ENCODE data around the gene ADGRL3. TPM values are rescaled to one million over a fixed set of nuclear protein-coding genes. Genes with fewer than 3 reads are reported as not detected.

The ADGRL3 gene
- polyA plus RNA-seq, 2 donors, result 0.12 to 0.20 TPM

DNA sequence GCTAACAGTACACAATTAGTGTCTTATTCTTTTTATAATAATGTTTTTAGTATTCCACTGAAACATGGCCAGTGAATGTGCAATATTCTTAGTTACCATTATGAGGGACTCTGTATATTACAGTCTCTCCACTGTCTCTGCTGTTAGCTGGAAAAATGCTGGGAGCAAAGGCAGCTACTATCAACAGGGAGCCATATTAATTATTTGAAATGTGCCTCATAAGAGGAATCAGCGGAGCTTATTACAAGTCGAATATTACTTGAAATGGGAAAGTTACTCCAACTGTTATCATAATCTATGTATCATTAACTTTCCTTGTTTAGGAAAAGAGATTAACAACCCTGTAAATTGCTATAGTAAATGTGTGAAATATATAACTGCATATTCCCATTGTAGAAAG is 612.0 kb downstream of the ADGRL3 start:
- Histone ChIP-seq H3K27ac (ENCODE audit: low read depth in 2 of 2, low read length in 1 of 2) (no peak overlapping the region), H3K4me1 (ENCODE audit: control insufficient read depth in 2 of 2, insufficient read depth in 2 of 2, low read length in 1 of 2) (no peaks in the 10 kb centered on the region), H3K4me3 (ENCODE audit: low read depth in 1 of 2, low read length in 2 of 2) (no peak overlapping the region), H3K9me3 (ENCODE audit: control insufficient read depth in 2 of 2, insufficient read depth in 1 of 2, low read depth in 1 of 2, low read length in 1 of 2) (peaks cover 0 to 2% of the 10 kb centered on the region in 2 donors), H3K36me3 (ENCODE audit: control insufficient read depth in 2 of 2, insufficient read depth in 2 of 2, low read length in 1 of 2) (no peaks in the 10 kb centered on the region), H3K27me3 (ENCODE audit: control insufficient read depth in 1 of 2, insufficient read depth in 2 of 2, low read length in 2 of 2) (no peaks in the 10 kb centered on the region)
- 71 to 97% methylated on average over 2 of the region's 2 CpGs for WGBS, 2 donors

DNA sequence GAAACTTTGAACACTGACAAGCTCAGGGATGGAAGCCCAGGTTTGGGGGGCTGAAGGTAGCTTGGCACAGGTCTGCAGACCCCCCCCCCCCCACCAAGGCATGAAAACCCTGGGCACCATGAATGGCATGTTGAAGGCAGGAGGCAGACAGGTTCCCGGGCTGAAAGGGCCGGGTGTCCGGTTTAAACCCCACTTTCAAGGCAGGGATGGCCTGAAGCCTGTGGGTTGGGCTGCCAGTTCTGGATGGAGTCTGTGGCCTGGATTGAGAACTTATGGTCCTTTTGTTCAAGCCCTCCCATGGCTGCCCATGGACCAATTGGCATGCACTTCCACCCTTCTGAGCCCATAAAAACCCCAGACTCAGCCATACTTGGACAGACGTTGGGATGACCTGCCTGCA is 616.9 kb downstream of the ADGRL3 start:
- Histone ChIP-seq H3K4me3 (ENCODE audit: low read depth in 1 of 2, low read length in 2 of 2) (no peak overlapping the region), H3K36me3 (ENCODE audit: control insufficient read depth in 2 of 2, insufficient read depth in 2 of 2, low read length in 1 of 2) (no peaks in the 10 kb centered on the region), H3K27me3 (ENCODE audit: control insufficient read depth in 1 of 2, insufficient read depth in 2 of 2, low read length in 2 of 2) (no peaks in the 10 kb centered on the region), H3K9me3 (ENCODE audit: control insufficient read depth in 2 of 2, insufficient read depth in 1 of 2, low read depth in 1 of 2, low read length in 1 of 2) (peaks cover 0 to 5% of the 10 kb centered on the region in 2 donors), H3K4me1 (ENCODE audit: control insufficient read depth in 2 of 2, insufficient read depth in 2 of 2, low read length in 1 of 2) (no peaks in the 10 kb centered on the region), H3K27ac (ENCODE audit: low read depth in 2 of 2, low read length in 1 of 2) (no peak overlapping the region)
- 90 to 95% methylated on average over 4 of the region's 4 CpGs for WGBS, 2 donors

DNA sequence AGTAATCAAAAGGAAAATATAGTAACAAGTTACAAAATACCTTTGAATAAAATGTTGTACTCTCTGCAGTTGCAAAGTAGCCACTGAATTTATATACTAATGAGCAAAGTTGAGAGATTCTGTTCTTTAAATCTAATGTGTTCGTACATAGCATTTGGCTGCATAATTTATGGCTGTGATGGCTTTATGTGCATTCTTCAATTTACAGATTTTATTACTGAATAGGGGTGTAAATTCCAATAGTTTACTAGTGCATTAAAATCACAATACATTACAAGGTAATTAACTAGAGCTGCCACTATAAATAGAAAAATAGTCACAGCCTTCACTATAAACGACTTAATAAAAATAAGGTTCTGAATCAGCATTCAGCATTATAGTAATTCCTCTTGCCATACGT is 620.0 kb downstream of the ADGRL3 start:
- no peak overlapping the region for H3K27ac ChIP-seq (ENCODE audit: low read depth in 2 of 2, low read length in 1 of 2)
- peaks cover 0 to 5% of the 10 kb centered on the region in 2 donors for H3K9me3 ChIP-seq (ENCODE audit: control insufficient read depth in 2 of 2, insufficient read depth in 1 of 2, low read depth in 1 of 2, low read length in 1 of 2)
- H3K4me3 ChIP-seq (ENCODE audit: low read depth in 1 of 2, low read length in 2 of 2), result no peak overlapping the region
- H3K27me3 ChIP-seq (ENCODE audit: control insufficient read depth in 1 of 2, insufficient read depth in 2 of 2, low read length in 2 of 2), result no peaks in the 10 kb centered on the region
- H3K4me1 ChIP-seq (ENCODE audit: control insufficient read depth in 2 of 2, insufficient read depth in 2 of 2, low read length in 1 of 2), result no peaks in the 10 kb centered on the region
- H3K36me3 ChIP-seq (ENCODE audit: control insufficient read depth in 2 of 2, insufficient read depth in 2 of 2, low read length in 1 of 2), result no peaks in the 10 kb centered on the region
- WGBS, 2 donors, result 66 to 82% methylated on average over 3 of the region's 3 CpGs

DNA sequence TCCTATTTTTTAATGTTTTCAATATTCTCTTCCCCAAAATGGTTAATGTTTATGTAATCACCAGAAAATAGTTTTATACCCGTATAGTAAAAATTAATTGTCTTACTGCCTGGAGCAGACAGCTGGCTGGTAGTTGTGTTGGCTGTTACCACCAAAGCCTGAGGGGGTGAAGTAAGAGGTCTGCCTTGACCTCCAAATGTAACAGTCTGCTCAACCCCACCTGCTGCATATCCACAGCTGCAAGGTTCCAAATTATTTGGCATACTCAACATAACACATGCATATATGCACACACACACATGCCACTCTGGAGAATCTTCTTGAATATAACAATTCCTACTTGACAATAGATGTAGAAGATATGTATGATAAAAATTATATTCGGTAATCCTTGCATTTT is 624.3 kb downstream of the ADGRL3 start:
- Histone ChIP-seq H3K9me3 (ENCODE audit: control insufficient read depth in 2 of 2, insufficient read depth in 1 of 2, low read depth in 1 of 2, low read length in 1 of 2) (no peaks in the 10 kb centered on the region), H3K4me1 (ENCODE audit: control insufficient read depth in 2 of 2, insufficient read depth in 2 of 2, low read length in 1 of 2) (no peaks in the 10 kb centered on the region), H3K4me3 (ENCODE audit: low read depth in 1 of 2, low read length in 2 of 2) (no peak overlapping the region), H3K27ac (ENCODE audit: low read depth in 2 of 2, low read length in 1 of 2) (no peak overlapping the region), H3K36me3 (ENCODE audit: control insufficient read depth in 2 of 2, insufficient read depth in 2 of 2, low read length in 1 of 2) (no peaks in the 10 kb centered on the region), H3K27me3 (ENCODE audit: control insufficient read depth in 1 of 2, insufficient read depth in 2 of 2, low read length in 2 of 2) (no peaks in the 10 kb centered on the region)
- WGBS, 2 donors, result 62 to 64% methylated on average over 2 of the region's 2 CpGs

DNA sequence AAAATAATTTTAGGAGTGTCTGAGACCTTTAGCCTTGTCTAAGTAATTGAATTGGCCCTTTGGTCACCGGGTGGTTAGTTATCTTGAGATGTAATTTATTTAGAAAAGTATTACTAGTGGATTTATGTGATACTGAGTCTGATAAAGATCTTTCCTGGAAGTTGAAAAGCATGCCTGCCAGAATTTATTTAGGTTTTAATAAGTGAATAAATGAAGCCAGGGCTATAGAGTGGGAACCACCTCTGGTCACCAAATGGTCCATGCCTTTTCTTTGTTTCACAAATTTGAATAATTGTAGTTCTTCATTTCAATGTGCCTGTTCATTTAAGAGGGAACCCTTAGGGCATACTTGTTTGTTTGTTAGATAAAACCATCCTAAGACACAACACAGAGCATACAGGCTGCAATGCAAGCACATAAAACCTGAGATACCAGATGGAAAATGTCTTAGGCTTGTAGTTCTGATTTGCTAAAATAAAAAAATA is 627.8 kb downstream of the ADGRL3 start:
- 29 to 43% methylated on average over 1 of the region's 1 CpG for WGBS, 2 donors
- H3K27ac ChIP-seq (ENCODE audit: low read depth in 2 of 2, low read length in 1 of 2), result no peak overlapping the region
- no peaks in the 10 kb centered on the region for H3K27me3 ChIP-seq (ENCODE audit: control insufficient read depth in 1 of 2, insufficient read depth in 2 of 2, low read length in 2 of 2)
- no peaks in the 10 kb centered on the region for H3K4me1 ChIP-seq (ENCODE audit: control insufficient read depth in 2 of 2, insufficient read depth in 2 of 2, low read length in 1 of 2)
- no peak overlapping the region for H3K4me3 ChIP-seq (ENCODE audit: low read depth in 1 of 2, low read length in 2 of 2)
- H3K36me3 ChIP-seq (ENCODE audit: control insufficient read depth in 2 of 2, insufficient read depth in 2 of 2, low read length in 1 of 2), result no peaks in the 10 kb centered on the region
- H3K9me3 ChIP-seq (ENCODE audit: control insufficient read depth in 2 of 2, insufficient read depth in 1 of 2, low read depth in 1 of 2, low read length in 1 of 2), result no peaks in the 10 kb centered on the region

DNA sequence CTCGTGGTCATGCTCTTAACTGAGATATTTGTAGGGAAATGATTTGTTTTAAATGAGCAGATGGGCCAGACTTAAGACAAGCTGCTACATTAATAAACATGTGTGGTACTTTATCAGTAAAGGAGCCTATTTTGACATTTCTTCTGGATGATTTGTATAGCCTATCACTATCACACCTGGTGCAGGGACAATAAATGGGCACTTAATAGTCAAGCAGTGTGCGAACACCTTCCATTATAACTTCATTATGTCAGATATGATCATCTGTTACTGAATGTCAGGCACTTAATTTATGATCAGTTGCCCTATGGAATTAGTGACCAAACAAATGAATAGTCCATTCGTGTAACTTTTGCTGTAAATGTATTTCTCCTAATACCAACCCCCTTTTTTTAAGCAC is 628.8 kb downstream of the ADGRL3 start:
- Histone ChIP-seq H3K4me1 (ENCODE audit: control insufficient read depth in 2 of 2, insufficient read depth in 2 of 2, low read length in 1 of 2) (no peaks in the 10 kb centered on the region), H3K27me3 (ENCODE audit: control insufficient read depth in 1 of 2, insufficient read depth in 2 of 2, low read length in 2 of 2) (no peaks in the 10 kb centered on the region), H3K9me3 (ENCODE audit: control insufficient read depth in 2 of 2, insufficient read depth in 1 of 2, low read depth in 1 of 2, low read length in 1 of 2) (no peaks in the 10 kb centered on the region), H3K36me3 (ENCODE audit: control insufficient read depth in 2 of 2, insufficient read depth in 2 of 2, low read length in 1 of 2) (no peaks in the 10 kb centered on the region), H3K27ac (ENCODE audit: low read depth in 2 of 2, low read length in 1 of 2) (no peak overlapping the region), H3K4me3 (ENCODE audit: low read depth in 1 of 2, low read length in 2 of 2) (no peak overlapping the region)
- 75 to 86% methylated on average over 3 of the region's 3 CpGs for WGBS, 2 donors

DNA sequence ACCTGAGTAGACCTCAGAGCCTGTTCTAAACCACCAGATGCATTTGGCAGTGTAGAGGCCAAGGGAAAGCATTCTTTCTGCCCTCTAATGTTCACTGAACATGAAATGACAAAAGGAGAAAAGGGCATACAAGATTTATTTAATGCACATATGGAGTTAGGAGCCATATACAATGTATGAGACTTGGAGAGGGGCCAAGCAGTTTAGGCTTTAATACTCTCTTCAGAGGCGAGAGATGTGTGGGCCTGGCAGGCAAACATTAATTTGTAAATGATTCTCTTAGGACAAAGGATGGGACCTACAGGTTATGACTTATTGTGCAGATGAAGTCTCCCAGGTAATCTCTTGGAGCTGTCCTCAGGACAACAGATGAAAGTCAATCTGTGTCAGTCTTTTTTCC is 631.9 kb downstream of the ADGRL3 start:
- Histone ChIP-seq H3K9me3 (ENCODE audit: control insufficient read depth in 2 of 2, insufficient read depth in 1 of 2, low read depth in 1 of 2, low read length in 1 of 2) (no peaks in the 10 kb centered on the region), H3K27me3 (ENCODE audit: control insufficient read depth in 1 of 2, insufficient read depth in 2 of 2, low read length in 2 of 2) (no peaks in the 10 kb centered on the region), H3K4me1 (ENCODE audit: control insufficient read depth in 2 of 2, insufficient read depth in 2 of 2, low read length in 1 of 2) (no peaks in the 10 kb centered on the region), H3K36me3 (ENCODE audit: control insufficient read depth in 2 of 2, insufficient read depth in 2 of 2, low read length in 1 of 2) (no peaks in the 10 kb centered on the region), H3K4me3 (ENCODE audit: low read depth in 1 of 2, low read length in 2 of 2) (no peak overlapping the region), H3K27ac (ENCODE audit: low read depth in 2 of 2, low read length in 1 of 2) (no peak overlapping the region)
- 38 to 40% methylated on average over 1 of the region's 1 CpG for WGBS, 2 donors

DNA sequence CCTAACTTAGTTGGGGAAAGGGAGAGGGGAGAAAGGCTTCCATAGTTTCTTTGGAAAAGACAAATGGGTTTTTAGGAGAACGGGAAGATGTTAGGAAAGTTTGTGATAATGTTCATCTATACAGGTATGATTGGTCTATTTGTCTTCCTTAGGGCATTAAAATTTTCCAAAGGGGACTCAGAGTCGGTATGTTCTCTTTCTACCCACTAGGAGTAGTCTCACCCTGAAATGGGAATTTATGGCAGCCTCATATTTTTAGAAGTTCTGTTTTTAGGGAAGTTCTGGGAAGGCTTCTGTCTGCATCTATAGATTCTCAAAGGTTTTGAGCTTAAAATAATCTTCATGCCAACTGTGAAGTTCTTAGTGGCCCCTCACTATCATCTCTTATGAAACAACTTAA is 637.3 kb downstream of the ADGRL3 start:
- no peaks in the 10 kb centered on the region for H3K27me3 ChIP-seq (ENCODE audit: control insufficient read depth in 1 of 2, insufficient read depth in 2 of 2, low read length in 2 of 2)
- no peaks in the 10 kb centered on the region for H3K4me1 ChIP-seq (ENCODE audit: control insufficient read depth in 2 of 2, insufficient read depth in 2 of 2, low read length in 1 of 2)
- no peak overlapping the region for H3K27ac ChIP-seq (ENCODE audit: low read depth in 2 of 2, low read length in 1 of 2)
- no peaks in the 10 kb centered on the region for H3K36me3 ChIP-seq (ENCODE audit: control insufficient read depth in 2 of 2, insufficient read depth in 2 of 2, low read length in 1 of 2)
- H3K4me3 ChIP-seq (ENCODE audit: low read depth in 1 of 2, low read length in 2 of 2), result no peak overlapping the region
- H3K9me3 ChIP-seq (ENCODE audit: control insufficient read depth in 2 of 2, insufficient read depth in 1 of 2, low read depth in 1 of 2, low read length in 1 of 2), result no peaks in the 10 kb centered on the region
- 77% methylated on average over 2 of the region's 2 CpGs for WGBS, 2 donors

DNA sequence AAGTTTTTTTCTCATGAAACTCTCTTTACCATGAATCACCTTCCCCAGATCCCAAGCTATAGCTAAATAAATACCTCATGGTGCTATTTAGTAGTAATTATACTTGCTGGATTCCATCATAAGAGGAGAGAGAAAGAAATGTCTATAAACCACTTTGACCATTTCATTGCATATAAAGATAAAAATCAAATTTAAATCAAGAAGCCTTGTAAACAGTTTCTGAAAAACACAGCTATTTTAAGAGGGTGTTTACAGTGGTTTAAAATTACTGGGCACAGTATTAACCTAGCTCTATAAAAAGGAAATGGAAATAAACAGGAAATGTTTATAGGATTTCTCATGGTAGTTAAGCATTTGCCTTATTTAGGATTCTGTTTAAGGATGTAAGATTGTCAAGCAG is 637.9 kb downstream of the ADGRL3 start:
- no peaks in the 10 kb centered on the region for H3K9me3 ChIP-seq (ENCODE audit: control insufficient read depth in 2 of 2, insufficient read depth in 1 of 2, low read depth in 1 of 2, low read length in 1 of 2)
- no peaks in the 10 kb centered on the region for H3K27me3 ChIP-seq (ENCODE audit: control insufficient read depth in 1 of 2, insufficient read depth in 2 of 2, low read length in 2 of 2)
- H3K27ac ChIP-seq (ENCODE audit: low read depth in 2 of 2, low read length in 1 of 2), result no peak overlapping the region
- H3K4me1 ChIP-seq (ENCODE audit: control insufficient read depth in 2 of 2, insufficient read depth in 2 of 2, low read length in 1 of 2), result no peaks in the 10 kb centered on the region
- no peaks in the 10 kb centered on the region for H3K36me3 ChIP-seq (ENCODE audit: control insufficient read depth in 2 of 2, insufficient read depth in 2 of 2, low read length in 1 of 2)
- H3K4me3 ChIP-seq (ENCODE audit: low read depth in 1 of 2, low read length in 2 of 2), result no peak overlapping the region

DNA sequence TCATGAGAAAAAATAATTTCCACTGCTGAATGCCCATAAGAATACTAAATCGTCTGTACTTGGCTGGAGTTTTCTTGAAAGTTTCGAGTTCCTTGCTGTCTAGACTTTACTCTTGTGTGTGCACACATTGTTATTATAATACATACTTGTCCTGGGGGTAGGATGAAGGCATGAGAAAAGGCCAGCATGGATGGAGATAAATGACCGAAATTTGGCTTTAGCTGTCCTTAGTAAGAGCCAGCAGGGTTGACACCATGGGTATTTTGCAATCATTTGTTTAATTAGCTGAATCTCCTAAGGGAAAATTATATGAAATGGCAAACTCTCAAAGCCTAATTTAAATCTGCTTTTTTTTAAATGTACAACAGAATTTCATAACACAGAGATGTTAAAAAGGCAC is 641.6 kb downstream of the ADGRL3 start:
- 22 to 36% methylated on average over 3 of the region's 3 CpGs for WGBS, 2 donors
- Histone ChIP-seq H3K9me3 (ENCODE audit: control insufficient read depth in 2 of 2, insufficient read depth in 1 of 2, low read depth in 1 of 2, low read length in 1 of 2) (no peaks in the 10 kb centered on the region), H3K4me3 (ENCODE audit: low read depth in 1 of 2, low read length in 2 of 2) (no peak overlapping the region)

More for the DNA sequence above, 641.6 kb downstream of the ADGRL3 start:
- H3K36me3 ChIP-seq (ENCODE audit: control insufficient read depth in 2 of 2, insufficient read depth in 2 of 2, low read length in 1 of 2), result no peaks in the 10 kb centered on the region
- H3K27me3 ChIP-seq (ENCODE audit: control insufficient read depth in 1 of 2, insufficient read depth in 2 of 2, low read length in 2 of 2), result no peaks in the 10 kb centered on the region
- H3K27ac ChIP-seq (ENCODE audit: low read depth in 2 of 2, low read length in 1 of 2), result no peak overlapping the region
- no peaks in the 10 kb centered on the region for H3K4me1 ChIP-seq (ENCODE audit: control insufficient read depth in 2 of 2, insufficient read depth in 2 of 2, low read length in 1 of 2)
